GM21447 (cell line): ENCODE results near the gene CDYL.

Experiments used
- ATAC-seq: cut with Tn5 transposase; IDR thresholded peaks from one replicate; pipeline ENCODE4 v1.9.1; 2021; ENCODE audit not compliant: unreplicated experiment

Gene CDYL

DNA sequence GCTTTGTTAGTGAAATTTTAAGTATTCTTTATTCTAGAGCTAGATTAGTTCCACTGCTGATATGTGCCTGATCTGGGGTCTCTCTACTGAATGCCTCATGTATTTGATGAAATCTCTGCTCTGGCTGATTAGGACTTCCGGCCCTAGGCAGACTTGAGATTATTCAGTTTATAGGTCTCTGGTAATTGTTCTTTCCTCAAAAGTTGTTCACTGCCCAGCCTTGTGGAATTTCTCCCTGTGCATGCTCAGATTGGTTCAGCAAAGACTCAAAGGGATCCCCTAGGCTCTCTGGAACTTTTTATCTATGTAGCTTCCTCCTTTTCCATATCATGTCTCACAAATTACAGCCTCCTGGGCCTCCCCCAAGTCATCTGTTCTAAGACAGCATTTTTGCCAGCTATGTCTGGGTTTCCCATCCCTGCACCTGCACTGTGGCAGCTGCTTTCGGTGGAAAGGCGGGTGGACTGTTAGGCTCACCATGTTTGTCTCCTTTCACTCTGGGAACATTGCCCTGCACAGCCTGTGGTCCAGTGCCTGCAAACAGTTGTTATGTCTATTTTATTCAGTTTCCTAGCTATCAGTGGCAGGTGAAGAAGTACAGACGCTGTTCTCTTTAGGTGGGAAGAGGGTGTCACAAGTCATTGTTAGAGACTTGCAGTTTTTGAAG, 154.0 kb downstream of the CDYL start:
- ATAC-seq: no peak

DNA sequence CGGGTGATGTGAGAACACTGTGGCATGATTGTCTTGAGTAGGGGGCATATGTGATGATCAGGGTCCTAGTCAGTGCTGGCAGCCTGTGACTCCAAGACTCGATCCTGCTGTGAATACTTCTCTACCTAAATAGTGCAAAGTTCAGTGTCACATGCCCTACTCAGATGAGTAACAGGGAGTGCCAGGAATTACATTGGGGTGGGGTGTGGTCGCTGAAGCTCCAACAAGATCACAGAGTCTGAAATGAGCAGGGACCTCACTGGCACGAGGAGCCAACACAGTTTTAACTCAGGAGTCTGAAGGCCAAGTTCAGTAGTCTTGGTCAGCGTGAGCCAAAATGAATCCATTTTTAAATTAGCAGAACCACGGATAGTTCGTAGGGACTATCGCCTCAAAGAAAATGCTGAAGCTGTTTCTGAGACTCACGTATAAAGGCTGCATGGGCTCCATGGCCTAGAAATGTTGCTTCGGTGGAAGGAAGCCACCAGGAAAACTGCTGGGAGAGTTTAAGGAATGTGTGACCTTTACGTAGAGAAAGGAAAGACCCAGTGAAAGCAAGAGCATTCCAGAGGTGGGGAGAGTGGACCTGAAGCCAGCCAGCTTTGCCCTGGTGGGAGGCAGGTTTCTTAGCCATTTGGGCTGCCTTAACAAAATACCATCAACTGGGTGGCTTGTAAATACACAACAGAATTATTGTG, 155.5 kb downstream of the CDYL start:
- ATAC-seq: no peak

DNA sequence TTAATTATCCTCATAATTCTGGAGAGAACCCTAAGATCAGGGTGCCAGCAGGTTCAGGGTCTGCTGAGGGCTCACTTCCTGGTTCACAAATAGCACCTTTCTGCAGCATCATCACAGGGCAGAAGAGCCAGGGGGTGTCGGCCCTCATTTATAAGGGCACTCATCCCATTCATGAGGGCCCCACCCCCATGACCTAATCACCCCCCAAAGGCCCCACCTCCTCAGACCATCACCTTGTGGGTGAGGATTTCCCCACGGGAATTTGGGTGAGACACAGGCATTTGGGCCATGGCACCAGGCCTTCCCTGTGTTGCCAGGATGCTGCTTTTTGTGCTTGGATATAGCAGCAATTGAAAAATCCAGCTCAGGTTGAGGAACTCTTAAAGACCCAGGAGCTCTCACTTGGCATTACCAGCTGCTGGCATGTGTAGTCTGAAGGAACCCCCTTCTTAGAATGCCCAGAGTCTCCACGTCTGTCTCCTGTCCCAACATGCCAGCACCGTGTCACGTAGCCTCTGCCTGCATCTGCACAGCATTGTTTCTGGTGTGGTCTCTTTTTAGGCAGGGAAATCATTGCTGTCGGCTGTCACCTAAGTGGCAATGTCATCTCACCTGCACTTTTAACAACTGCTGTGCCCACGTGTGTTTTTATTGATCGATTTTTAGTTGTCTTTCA, 156.2 kb downstream of the CDYL start:
- no peak for ATAC-seq

DNA sequence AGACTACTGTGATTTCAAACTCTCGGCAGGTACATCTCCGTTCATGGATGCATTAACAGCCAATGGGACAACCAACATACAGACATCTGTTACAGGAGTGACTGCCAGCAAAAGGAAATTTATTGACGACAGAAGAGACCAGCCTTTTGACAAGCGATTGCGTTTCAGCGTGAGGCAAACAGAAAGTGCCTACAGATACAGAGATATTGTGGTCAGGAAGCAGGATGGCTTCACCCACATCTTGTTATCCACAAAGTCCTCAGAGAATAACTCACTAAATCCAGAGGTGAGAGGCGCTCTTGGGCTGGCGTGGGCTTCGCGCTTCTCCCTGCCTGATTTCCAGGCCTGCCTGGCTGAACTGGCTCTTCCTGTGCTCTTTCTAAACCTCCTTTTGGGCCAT, 159.3 kb downstream of the CDYL start:
- ATAC-seq: no peak

DNA sequence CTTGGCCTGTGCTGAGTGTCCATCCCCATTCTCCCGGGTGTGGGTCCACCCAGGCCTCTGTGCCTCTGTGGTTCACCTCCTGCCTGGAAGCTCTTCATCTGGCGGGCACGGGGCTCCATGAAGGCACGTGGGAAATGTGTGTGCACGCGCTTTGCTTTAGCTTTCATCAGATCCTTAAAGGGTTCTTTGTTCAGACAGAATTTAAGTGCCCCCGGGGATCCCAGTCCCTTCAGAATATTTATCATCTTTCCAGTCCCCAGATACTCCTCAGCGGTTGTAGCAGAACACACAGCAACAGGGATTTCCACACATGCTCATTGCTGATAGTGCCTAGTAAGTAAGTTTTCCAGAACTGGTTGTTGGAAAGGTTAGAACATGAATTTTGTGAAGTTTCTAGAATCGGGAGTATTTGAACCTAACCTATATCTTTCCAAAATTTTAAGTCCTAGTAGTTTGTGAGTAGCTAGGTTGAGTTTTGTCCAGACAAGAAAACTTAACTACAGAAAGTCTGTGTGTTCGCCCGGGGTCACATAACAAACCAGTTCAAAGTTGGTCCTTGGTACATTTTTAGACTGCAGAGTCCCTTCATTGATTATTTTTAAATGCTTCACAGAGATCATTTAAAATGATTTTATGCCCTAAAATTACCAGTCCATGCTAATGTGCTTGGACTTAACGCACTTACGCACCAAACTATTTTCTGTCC, 159.9 kb downstream of the CDYL start:
- ATAC-seq: no peak

DNA sequence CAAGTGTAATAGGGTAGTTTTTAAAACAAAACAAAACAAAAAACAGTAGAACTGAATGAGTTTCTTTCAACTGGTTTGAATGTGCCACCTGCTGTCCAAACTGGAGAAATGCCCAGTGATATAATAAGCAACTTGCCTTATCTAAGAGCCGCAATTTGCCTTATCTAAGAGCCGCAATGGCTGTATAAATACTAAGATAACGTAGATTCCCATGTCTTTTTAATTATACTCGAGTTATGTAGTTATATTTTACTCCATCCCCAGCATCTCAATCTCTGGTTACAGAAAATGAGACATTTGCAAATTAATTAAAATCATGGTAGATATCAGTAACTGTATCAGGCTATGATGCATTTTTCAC, 160.5 kb downstream of the CDYL start:
- ATAC-seq: no peak

DNA sequence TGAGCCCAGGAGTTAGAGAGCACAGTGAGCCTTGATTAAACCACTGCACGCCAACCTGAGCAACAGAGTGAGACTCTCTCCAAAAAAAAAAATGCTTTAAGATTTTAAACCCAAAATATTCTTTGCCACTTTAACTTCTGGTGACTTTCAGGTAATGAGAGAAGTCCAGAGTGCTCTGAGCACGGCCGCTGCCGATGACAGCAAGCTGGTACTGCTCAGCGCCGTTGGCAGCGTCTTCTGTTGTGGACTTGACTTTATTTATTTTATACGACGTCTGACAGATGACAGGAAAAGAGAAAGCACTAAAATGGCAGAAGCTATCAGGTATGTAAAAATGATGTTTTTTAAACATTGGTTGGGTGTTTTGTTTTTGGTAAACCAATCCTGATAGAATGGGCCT, 161.2 kb downstream of the CDYL start:
- no peak for ATAC-seq

DNA sequence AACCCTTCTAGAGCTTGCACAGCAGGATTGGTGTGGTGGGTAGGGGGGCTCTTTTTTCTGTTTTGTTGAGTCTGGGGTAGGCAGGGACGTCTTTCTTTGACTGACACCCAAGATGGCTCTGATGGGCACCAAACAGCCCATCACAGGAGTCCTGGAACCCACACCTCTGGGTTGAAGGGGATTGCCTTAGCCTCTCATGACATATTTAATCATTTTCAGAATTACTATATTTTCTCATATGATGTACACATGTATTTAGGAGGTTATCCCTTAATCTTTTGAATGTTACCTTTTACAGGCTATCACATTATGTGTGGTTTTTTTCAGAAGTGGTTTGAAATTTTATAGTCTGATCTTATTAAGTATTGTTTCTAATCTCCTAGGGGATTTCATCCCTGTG, 163.0 kb downstream of the CDYL start:
- ATAC-seq: no peak

DNA sequence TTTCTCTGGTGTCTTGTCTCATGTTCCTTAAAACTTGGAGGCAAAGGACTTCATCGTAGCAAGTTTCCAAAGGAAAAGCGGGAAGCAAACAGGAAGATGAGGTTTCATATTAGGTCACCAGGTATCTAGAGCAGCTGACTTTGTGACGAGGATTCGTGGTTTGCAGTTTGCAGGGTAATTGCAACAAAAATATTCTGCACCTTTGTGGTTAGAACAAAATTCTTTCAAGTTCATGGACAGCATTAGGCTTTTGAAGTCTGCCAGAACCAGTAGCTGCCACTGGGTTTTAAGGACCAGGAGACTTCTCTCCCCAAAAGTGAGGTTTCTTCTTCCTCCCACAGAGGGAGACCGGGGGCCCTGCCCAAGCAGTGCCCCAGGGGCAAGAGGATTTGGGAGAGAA, 164.2 kb downstream of the CDYL start:
- ATAC-seq: no peak

DNA sequence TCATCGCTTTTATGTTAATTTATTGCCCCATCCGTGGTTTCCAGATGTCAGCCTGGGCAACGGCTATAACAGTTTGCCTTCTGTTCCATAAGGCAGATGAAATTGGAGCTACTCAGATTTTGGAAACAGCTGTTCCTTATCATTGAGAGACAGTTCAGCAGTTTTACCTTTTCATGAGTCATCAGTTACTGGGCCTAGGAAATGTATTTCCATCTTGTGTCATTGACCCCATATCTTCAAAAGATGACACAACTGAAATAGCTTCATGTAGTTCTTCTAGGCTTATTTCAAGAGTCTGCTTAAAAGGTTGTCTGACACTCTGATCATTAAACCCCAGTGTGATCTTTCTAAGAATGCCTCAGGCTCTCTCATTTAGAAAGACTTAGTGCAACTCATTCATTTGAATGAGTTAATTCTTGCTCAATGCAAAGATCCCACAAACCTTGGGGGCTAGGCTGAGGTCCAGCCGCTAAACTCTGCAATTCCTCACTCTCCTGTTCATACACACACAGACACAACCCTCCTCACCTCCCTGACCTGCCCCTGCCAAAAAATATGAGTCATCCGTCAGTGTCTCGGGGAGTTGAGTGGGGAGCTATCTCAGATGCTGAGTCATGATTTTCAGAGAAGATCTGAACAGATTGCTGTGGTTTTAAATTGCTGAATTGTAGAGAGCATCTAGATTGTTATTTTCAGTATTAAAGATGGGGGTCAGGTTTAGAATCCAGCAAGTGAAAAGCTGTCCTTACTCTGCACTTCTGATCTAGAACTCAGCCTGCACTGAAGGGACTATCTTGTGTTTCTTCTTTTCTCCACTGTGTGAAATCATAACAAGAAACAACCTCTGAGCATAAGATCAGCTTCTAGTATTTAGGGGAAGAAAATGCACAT, 165.8 kb downstream of the CDYL start:
- peak; percentile 58 for ATAC-seq

DNA sequence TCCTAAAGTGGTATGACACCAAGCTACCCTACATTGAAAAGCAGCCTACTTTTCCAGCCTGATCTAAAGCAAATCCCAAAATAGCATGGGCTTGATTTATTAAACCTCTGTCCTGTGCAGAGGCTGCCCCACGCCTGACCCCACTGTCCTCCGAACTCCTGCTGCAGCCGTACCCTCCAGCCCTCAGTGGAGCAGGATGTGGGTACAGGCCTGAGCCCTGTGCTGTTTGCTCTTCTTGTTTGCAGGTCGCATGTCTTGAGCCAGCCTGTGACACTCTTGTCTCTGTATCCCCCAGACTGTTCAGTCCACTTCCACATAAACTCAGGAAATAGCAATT, 166.4 kb downstream of the CDYL start:
- ATAC-seq: no peak

DNA sequence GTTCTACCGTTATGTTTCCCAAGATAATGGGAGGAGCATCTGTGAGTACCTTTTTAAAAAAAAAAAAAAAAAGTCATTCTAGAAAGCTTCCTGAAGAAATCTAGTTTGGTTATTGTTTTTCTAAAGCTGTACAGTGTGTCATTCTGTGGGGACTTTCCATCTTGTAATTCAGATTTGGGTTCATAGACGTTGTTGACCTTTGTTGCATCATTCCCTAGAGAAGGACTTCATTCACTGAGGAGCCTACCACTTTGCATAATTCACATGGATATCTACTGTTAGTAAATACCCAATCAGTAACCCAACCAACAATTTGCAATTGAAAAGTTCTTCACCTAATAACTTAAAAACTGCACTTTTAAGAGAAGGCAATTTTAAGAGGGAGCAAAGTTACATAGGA, 167.5 kb downstream of the CDYL start:
- no peak for ATAC-seq

DNA sequence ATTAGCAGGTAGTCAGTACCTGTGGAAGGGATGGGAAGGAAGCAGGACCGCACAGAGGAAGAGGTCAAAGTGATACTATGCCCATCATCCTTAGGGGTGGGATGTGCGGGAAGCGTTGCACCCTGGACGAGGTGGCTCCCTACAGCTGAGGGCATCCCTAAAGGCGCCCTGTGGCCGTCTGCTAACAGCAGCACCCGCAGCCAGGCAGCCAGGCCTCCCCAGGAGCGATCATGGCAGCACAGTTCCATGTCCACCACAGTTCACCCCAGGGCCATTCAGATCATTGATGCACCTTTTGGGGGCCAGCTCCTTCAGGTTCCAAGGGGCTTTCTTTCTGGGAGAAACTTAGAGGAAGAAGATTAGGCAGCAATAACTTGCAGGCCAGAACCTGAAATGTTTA, 168.1 kb downstream of the CDYL start:
- ATAC-seq: no peak

DNA sequence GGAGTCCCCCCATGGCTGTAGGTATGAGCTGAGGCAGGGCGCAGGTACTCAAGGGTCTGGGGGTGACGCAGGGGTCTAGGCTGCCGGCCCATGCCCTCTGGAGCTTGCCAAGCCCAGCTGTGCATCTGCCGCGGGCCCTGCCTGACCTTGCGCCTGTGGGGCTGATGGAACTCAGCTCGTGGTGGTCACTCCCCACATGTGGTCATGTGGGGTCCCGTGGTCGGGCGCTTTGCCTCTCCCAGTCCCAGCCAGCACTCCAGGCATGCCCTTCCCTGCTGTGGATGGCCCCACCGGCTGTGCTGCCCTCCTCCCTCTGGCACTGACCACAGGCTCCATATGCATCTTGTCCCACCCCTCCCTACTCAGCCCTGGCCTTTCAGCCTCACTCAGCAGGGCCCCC, 170.3 kb downstream of the CDYL start:
- ATAC-seq: no peak

DNA sequence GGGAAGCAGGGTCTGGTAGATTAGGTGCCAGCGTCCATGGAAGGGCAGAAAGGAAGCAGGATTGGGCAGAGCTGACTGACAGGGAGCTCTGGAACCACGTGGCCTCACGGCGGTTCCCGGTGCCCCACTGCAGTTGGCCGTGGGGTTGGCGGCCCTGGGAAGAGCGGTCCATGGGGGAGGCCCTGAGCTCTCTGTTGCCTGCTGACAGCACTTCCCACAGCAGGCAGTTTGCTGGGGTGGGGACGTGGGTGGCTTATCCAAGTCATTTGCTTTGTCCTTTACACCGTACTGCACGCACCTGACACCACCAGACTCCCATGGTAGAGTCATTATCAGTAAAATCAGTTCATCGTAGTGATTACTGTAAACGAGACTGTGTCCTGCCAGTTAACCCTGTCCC, 171.5 kb downstream of the CDYL start:
- ATAC-seq: no peak

DNA sequence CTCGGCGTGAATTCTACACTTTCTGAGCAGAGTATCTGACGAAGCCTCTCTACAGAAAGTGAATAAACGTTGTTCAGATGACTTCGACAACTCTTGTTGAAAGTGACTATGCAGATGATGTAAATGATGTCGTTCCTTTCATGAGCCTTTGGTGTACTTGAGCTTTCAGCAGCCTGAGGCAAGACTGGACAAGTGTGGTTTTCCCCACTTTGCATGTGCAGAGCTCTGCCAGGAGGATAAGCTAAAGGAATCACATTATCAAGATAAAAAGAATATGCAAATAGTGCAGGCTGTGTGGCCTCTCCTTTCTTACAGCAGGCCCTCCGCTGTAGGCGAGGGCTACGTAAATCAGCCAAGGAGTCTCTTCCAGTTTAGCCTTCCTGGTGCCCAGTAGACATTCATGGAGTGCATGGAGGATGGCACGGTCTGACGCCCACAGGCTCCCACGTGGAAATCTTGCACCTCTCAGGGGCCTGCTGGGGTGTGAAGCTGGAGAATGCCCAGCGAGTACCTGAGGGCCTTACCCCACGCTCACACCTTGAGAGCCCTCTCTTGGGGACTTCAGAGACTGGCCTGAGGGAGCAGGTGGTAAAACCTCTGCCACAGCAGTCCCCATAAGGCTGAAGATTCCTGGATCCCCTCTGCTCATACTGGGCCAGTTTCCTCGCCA, 172.7 kb downstream of the CDYL start:
- ATAC-seq: no peak

DNA sequence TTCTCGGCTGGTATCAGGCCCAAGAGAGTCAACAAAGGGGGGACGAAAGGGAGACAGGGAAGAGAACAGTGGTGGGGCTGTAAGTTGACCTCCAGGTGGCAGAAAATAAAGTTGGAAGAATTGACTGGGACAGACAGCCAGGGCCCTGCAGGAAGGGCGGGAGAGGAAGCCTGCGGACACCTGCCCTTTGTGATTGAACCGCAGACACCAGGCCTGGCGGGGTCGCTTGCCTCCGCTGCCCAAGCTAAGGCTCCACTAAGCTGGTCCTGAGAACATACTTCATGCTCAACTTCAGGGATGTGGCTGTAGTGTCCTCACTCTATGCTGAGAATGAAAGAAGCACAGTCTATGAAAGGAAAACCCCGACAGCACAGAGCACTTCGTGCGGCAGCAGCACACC, 173.9 kb downstream of the CDYL start:
- no peak for ATAC-seq

DNA sequence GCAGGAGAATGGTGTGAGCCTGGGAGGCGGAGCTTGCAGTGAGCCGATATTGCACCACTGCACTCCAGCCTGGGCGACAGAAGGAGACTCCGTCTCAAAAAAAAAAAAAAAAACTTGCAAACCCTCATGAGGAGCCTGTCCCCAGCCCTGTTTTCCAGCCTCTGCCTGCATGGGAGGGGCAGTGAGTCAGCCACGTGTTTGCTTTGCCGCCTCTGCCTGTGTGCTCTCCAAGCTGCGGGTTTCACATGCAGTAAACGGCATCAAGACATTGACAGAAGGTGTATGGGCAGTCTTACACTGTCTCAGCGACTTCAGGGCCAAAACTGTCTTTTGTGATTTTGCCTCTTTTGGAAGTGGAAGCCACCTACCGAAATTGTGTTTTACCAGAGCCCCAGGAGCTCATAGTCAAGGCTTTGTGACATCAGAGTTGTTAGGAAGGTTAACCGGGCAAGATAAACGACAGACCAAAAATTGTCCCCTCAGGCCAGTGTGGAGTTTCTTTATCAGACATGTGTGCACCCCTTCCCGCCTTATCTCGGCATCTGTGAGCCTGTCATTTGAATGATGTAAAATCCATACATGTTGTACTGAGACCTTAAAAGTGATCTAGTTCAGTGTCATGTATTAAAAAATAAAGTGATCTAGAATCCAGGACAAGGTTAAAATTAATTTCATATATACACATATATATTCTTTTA, 174.8 kb downstream of the CDYL start:
- no peak for ATAC-seq

DNA sequence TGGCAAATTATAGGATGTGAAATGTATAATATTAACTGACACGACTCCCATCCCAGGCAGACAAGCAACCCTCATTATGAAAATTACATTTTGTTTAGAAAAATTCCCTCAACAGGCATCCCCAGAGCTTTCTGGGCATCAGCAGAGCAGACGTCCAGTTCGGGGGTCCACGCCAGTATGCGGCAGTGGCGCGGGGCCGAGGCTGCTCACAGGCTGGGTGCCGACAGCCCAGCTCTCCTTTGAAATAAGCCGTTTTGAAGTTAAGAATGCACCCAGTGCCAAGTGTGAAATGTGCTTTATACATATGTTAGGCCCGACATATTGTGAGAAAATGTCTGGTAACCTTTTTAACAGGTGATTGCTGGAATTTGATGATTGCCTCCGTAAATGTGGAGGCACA, 177.2 kb downstream of the CDYL start:
- no peak for ATAC-seq

DNA sequence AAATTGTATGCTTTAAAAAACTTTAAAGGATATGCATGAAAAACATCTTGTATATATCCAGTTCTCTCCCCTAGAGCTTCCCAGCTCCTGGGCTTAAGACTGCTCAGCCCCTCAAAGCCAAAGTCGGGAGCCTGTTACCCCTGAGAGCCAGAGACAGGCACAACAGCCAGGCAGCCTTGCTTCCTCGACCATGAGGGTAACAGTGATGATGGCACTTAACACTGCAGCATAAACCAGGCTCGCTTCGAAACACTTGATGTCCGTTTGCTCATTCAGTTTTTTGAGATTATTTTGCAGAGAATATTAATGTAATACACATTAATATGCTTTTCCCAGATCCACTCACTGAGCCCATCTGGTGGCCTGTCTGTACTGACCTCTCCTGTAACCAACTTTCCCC, 180.4 kb downstream of the CDYL start:
- ATAC-seq: no peak
